ENCODE results near the gene TEKTIP1.
"Not testable (repeated sequence)": the region's sequence is repeated elsewhere in the genome, so short reads cannot be mapped to it uniquely, and the experiment has no call there.

TEKTIP1 gene

DNA sequence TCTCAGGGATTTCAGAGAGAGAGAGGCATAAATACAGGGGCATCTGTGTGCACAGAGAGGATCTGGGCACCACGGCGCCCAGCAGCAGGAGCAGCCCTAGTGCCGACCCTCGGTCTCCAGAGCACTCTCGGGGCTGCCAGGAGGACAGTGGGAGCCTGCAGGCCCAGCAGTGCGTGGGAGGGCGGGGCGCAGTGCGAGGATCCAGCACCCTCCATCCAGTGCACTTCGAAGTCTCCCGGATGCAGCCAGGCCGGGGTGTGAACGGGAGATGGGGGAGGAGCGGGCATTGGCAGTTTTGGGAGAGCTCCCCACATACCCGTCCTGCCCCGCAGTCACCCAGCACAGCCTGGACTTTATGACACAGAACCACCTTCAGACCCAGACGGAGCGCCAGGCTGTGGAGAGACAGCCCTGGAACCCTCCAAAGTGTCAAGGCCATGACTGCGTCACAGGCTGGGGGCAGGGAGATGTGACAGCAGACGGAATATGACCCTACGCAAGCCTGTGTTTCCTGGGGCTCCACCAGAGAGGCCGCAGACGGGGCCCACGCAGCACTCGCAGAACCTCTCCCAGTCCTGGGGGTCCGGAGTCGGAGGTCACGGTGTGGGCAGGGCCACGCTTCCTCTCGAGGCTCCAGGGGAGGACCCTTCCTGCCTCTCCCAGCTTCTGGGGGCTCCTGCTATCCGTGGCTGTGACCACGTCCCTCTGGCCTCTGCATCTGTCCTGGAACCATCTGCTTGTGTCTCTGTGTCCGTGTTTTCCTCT, 14.7 kb upstream of the TEKTIP1 start:
- no peak for DNase-seq

DNA sequence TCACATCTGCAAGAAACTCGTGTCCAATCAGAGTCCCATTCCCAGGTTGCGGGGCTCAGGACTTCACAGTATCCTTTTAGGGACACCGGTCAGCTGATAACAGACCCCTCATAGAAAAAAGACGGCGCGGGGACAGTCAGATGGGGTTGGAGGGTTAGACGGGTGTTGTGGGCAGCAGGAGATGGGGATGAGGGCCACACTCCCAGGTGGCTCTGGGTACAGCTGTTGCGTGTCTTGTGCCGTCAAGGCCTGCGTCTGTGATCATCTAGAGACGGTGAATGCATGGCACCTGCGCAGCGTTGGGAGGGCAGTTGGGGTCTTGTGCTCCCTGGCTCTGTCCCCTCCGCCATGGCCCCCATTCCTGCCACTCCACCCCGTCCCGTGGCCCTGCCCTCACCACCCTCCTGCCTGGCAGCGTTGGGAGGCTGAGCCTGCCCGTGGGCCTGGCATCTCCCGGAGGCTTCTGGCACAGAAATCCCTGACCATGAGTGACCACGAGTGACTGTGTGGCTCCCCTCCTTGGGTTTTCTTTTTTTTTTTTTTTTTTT, 14.0 kb upstream of the TEKTIP1 start:
- no peak for DNase-seq

GRCh38 chr19:3526507-3527237, 12.3 kb upstream of the TEKTIP1 start:
- no peak for DNase-seq

DNA sequence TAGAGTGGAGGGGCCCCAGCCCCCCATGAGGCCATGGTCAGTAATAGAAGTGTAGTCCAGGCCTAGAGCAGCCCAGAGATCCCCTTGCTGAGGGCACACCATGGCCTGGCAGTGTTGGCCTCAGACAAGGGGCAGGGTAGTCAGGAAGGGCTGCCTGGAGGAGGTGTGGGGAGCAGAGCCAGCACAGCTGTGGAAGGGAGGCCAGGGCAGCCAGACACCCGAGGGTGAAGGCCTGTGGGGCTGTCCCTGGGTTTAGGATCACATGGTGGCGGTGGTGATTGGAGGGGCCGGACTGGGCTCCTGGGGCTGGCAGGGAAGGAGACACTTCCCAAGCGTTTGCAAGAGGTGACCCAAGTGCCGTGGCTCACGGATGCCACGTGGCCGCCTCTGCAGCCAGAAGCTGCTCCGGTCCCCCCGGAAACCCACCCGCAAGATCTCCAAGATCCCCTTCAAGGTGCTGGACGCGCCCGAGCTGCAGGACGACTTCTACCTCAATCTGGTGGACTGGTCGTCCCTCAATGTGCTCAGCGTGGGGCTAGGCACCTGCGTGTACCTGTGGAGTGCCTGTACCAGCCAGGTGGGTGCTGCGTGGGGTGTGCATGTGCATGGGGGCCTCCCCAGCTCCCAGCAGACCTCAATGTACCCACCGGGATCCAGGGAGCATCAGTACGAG, 11.6 kb upstream of the TEKTIP1 start:
- DNase-seq = no peak

DNA sequence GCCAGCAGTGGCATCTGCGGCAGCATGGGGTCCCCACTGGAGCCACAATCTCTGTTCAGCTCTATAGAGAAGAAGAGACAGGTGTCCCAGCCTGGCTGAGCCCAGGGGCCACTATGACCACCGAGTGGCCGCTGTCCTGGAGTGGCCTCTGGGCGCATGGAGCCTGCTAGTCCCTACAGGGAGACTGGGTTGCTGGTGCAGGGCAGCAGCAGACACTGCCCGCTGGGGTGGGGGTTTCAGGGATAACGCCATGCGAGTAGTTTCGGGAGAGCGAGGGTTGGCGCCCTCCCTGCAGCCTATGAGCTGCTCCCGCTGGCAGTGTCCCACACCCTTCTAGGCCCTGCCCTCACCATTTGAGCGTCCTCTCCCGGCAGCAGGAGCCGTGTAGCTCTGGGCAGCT, 10.9 kb upstream of the TEKTIP1 start:
- no peak for DNase-seq

- no peak for DNase-seq
Observed at GRCh38 chr19:3528539-3529211, 10.3 kb upstream of the TEKTIP1 start.

- not testable (repeated sequence) for DNase-seq
Observed at GRCh38 chr19:3529299-3529698, 9.7 kb upstream of the TEKTIP1 start.

- no peak for DNase-seq
Observed at GRCh38 chr19:3530389-3530788, 8.6 kb upstream of the TEKTIP1 start.

GRCh38 chr19:3531716-3532115, 7.3 kb upstream of the TEKTIP1 start:
- no peak for DNase-seq

DNA sequence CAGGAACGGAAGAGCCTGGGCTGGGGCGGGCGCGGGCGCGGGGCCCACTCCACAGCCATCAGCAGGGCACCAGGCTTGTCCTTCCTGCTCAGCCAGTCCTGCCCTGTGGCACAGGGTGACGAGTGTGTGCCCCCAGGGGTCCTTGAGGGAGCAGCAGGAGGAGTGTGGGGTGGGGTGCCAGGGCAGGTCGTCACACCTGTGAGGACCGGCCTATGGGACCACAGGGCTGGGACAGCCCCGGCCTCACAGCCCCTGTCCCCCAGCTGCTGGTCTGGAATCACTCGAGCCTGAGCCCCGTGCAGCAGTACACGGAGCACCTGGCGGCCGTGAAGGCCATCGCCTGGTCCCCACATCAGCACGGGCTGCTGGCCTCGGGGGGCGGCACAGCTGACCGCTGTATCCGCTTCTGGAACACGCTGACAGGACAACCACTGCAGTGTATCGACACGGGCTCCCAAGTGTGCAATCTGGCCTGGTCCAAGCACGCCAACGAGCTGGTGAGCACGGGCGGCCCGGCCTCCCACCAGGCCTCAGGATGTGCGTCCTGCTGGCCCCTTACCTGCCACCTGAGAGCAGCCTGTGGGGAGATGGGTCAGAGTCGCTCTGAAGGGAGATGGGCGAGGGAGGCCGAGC, 6.7 kb upstream of the TEKTIP1 start:
- no peak for DNase-seq

- no peak for DNase-seq
Observed at GRCh38 chr19:3533033-3533432, 5.9 kb upstream of the TEKTIP1 start.

- no peak for DNase-seq
Observed at GRCh38 chr19:3533563-3534216, 5.3 kb upstream of the TEKTIP1 start.

DNA sequence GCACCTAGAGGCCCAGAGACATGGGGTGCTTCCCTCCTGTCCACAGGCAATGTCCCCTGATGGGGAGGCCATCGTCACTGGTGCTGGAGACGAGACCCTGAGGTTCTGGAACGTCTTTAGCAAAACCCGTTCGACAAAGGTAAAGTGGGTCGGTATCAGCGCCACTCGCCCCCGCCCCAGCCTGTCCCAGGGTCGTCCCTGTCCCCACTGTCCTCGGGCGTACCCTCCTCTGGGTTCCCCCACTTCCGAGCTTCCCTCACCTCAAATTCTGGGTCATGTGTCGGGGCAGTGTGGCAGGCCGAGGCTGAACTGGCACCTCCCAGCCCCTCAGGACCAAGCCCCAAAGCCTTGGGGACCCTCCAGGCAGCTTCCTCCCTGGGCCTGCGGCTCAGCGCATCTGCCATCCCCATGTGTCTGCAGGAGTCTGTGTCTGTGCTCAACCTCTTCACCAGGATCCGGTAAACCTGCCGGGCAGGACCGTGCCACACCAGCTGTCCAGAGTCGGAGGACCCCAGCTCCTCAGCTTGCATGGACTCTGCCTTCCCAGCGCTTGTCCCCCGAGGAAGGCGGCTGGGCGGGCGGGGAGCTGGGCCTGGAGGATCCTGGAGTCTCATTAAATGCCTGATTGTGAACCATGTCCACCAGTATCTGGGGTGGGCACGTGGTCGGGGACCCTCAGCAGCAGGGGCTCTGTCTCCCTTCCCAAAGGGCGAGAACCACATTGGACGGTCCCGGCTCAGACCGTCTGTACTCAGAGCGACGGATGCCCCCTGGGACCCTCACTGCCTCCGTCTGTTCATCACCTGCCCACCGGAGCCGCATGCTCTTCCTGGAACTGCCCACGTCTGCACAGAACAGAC, 4.4 kb upstream of the TEKTIP1 start:
- DNase-seq = no peak

DNA sequence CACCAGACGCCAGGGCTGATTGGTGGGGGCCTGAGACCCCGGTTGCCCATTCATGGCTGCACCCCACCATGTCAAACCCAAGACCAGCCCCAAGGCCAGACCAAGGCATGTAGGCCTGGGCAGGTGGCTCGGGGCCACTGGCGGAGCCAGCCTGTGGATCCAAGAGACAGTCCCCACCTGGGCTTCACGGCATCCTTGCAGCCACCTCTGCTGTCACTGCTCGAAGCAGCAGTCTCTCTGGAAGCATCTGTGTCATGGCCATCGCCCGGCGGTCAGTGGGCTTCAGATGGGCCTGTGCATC, 3.8 kb upstream of the TEKTIP1 start:
- no peak for DNase-seq

GRCh38 chr19:3535563-3535965, 3.4 kb upstream of the TEKTIP1 start:
- no peak for DNase-seq

DNA sequence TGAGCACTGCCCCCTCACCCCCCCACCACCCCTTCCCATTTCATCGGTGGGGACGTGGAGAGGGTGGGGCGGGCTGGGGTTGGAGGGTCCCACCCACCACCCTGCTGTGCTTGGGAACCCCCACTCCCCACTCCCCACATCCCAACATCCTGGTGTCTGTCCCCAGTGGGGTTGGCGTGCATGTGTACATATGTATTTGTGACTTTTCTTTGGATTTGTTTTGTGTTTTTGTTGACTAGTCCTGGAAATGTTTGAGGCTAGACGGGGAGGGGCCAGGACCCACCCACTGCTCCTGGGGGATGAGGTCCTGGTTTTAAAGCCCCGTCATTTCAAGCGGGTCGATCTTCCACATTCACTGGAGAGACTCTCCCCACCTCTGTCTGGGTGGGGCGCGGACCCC, 3.0 kb upstream of the TEKTIP1 start:
- no peak for DNase-seq

DNA sequence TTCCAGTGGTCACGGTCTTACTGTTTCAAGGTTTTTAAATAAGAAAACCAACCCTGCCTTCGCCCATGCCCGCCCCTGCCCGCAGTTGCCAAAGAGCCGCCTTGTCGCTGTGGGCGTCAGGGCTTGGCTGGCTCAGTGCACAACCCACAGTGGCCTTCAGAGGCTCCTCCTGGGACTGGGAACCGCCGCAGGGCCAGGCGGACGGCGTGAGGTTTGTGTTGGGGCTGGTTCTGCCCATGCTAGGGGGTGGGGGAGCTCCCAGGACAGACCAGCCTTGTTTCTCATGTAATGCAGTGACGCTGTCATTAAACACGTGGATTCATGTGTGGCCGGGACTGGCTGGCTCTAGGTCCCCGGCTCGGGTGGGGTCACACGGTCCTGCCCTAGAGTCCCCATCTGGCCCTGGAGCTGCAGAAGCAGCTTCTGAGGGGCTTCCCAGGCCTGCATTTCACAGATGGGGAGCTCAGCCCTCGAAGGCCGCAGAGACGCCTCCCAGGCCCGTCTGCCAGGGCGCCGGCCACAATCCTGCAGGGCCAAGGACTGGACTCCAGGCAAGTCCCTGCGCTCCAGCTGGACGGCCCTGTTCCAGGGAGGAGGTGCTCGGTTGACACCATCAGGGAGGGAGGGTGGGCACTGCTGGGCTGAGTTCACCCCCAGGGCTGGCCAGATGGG, 2.4 kb upstream of the TEKTIP1 start:
- DNase-seq = peak; percentile 62

DNA sequence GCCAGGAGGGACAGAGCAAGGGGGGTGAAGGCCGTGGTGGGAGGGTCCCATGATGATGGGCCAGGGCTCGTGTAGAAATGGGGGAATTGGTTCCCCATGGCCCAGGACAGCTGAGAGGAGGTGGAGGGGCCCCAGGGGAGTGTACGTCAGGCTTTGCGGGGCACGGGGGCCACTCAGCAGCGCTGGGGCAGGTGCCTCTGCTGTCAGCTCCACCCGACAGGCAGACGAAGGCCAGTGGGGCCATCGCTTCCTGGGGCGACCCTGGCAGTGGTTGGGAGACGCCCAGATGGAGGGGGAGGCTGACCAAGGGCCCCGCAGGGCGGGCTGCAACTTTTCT, 1.9 kb upstream of the TEKTIP1 start:
- DNase-seq = no peak

DNA sequence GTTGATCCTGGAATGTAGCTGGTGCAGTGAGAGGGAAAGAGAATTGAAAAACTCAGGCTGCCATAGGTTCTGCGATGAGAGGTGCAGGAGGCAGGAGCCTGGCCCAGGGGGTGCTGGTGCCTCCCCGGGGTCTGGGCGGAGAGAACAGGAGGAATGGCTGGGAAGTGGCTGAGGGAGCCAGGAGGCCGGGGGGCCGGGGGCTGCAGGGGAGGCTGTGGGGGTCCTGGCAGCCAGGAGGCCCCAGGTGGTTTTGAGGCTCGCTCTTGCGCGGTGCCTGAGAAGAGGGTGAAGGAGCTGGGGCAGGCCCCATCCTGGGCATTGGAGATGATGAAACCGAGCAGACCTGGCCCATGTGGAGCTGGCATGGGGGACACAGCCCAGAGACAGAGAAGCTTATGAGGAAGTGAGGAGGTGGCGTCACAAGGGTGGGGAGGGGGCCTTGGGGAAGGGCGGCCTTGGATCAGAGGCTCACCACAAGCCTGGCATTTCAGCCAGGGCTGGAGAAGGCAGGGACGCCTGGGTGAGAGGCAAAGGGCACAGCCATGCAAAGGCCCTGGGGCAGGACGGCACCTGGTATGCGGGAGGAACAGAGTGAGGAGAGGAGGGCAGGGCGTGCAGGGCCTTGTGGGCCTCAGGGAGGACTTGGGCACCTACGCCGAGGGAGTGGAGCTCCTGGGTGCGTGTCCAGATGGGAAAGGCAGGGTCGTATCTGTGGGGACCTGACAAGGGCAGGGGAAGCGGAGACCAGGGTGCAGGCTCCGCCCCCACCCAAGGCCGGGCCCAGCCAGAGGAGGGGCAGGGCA, 1.3 kb upstream of the TEKTIP1 start:
- no peak for DNase-seq

Data from activated effector memory CD4-positive, alpha-beta T cell treated with anti-CD3 and anti-CD28 coated beads, Interleukin-2, amount 50 U/mL, for 16 hours (primary cell).